Measurements from ENCODE around the gene TTC4. TPM values are rescaled to one million over a fixed set of nuclear protein-coding genes. Genes with fewer than 3 reads are reported as not detected.
"Not testable (repeated sequence)": the region's sequence is repeated elsewhere in the genome, so short reads cannot be mapped to it uniquely, and the experiment has no call there.

Gene TTC4
- polyA plus RNA-seq, 1 donor from 2014 or later = 22.5 TPM

GRCh38 chr1:54775828-54776721, 60.4 kb downstream of the TTC4 start:
- not testable (repeated sequence) for H3K79me2 ChIP-seq (replicated peaks; ENCODE audit: insufficient read depth, low read length); H2AFZ ChIP-seq (ENCODE audit: low read depth, low read length)

DNA sequence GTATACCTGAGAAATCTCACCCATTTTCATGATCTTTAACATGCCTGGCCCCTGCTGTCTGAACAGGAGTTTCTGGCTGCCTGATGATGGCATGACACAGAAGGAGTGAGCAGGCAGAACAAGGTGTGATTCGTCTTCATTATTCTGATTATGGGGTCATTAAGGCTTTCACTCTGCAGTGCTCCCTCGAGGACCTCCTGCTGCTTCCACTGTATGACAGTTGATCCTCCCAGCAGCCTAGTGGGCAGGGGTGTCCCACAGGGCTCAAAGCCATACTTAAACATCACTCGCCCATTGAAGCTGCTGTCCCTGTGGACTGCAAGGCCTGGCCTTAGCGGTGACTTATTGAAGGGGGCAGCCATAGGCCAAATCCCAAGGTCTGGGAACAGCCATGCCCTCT, 61.4 kb downstream of the TTC4 start:
- H3K4me3 ChIP-seq (ENCODE audit: low read length) = no peak overlapping the region
- peaks cover 15% of the 10 kb centered on the region for H3K27me3 ChIP-seq (ENCODE audit: insufficient read depth, low read depth, low read length)
- no peaks in the 10 kb centered on the region for H3F3A ChIP-seq (ENCODE audit: insufficient read depth, low read length, poor library complexity, severe bottlenecking)
- no peak overlapping the region for H3K27ac ChIP-seq (ENCODE audit: low read length)
- H4K20me1 ChIP-seq (ENCODE audit: insufficient read depth) = no peaks in the 10 kb centered on the region
- no peaks in the 10 kb centered on the region for H3K9me2 ChIP-seq (ENCODE audit: insufficient read depth, low read length)
- H3K79me2 ChIP-seq (replicated peaks; ENCODE audit: insufficient read depth, low read length) = no peaks in the 10 kb centered on the region
- TF ChIP-seq TAF1 (IDR thresholded peaks at IDR 0.05; ENCODE audit: low read depth) (no peak), CTCF (IDR thresholded peaks at IDR 0.05; ENCODE audit: poor library complexity, severe bottlenecking) (no peak), RAD21 (conservative IDR thresholded peaks at IDR 0.05) (no peak), EZH2 (IDR thresholded peaks at IDR 0.05; ENCODE audit: borderline replicate concordance, insufficient read depth, low read length, poor library complexity, severe bottlenecking) (no peak), SMC3 (conservative IDR thresholded peaks at IDR 0.05; ENCODE audit: poor library complexity) (no peak), EP300 (conservative IDR thresholded peaks at IDR 0.05; ENCODE audit: poor library complexity, severe bottlenecking) (no peak), POLR2AphosphoS5 (IDR thresholded peaks at IDR 0.05) (no peak)
- no peak overlapping the region for H3K4me2 ChIP-seq (ENCODE audit: low read length)
- H3K36me3 ChIP-seq (ENCODE audit: insufficient read depth, low read length) = no peaks in the 10 kb centered on the region
- H3K9ac ChIP-seq (ENCODE audit: low read length) = no peak overlapping the region
- H2AFZ ChIP-seq (ENCODE audit: low read depth, low read length) = no peak overlapping the region
- no peaks in the 10 kb centered on the region for H3K9me3 ChIP-seq (ENCODE audit: low read length)

More at GRCh38 chr1:54775828-54776721, 60.4 kb downstream of the TTC4 start:
- not testable (repeated sequence) for H3K4me2 ChIP-seq (ENCODE audit: low read length); H3K9me2 ChIP-seq (ENCODE audit: insufficient read depth, low read length); H3K9ac ChIP-seq (ENCODE audit: low read length); H4K20me1 ChIP-seq (ENCODE audit: insufficient read depth); H3K4me3 ChIP-seq (ENCODE audit: low read length); H3K9me3 ChIP-seq (ENCODE audit: low read length); H3F3A ChIP-seq (ENCODE audit: insufficient read depth, low read length, poor library complexity, severe bottlenecking); H3K27me3 ChIP-seq (ENCODE audit: insufficient read depth, low read depth, low read length); H3K27ac ChIP-seq (ENCODE audit: low read length); H3K36me3 ChIP-seq (ENCODE audit: insufficient read depth, low read length)

DNA sequence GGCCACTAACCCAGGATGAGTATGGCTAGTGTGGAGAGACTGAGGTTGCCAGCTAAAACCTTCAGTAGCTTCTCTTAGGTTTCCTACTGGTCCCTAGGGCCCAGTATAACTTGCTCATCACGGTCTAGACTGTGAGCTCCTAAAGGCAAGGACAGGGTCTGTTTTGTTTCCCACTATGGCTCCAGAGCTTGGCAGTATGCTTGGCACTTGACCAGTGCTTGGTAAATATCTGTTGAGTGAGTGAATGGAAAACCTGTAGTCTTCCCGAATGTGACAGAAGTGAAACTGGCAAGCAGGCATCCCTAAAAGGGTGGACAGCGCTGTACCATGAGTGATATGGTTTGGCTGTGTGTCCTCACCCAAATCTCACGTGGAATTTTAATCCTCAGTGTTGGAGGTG, 61.8 kb downstream of the TTC4 start:
- Histone ChIP-seq H3K9me3 (ENCODE audit: low read length) (no peaks in the 10 kb centered on the region), H3F3A (ENCODE audit: insufficient read depth, low read length, poor library complexity, severe bottlenecking) (no peaks in the 10 kb centered on the region), H3K4me2 (ENCODE audit: low read length) (no peak overlapping the region), H3K27me3 (ENCODE audit: insufficient read depth, low read depth, low read length) (peaks cover 19% of the 10 kb centered on the region), H2AFZ (ENCODE audit: low read depth, low read length) (no peak overlapping the region), H3K27ac (ENCODE audit: low read length) (no peak overlapping the region), H3K9me2 (ENCODE audit: insufficient read depth, low read length) (no peaks in the 10 kb centered on the region), H3K36me3 (ENCODE audit: insufficient read depth, low read length) (no peaks in the 10 kb centered on the region), H3K79me2 (replicated peaks; ENCODE audit: insufficient read depth, low read length) (no peaks in the 10 kb centered on the region), H3K9ac (ENCODE audit: low read length) (no peak overlapping the region), H4K20me1 (ENCODE audit: insufficient read depth) (no peaks in the 10 kb centered on the region), H3K4me3 (ENCODE audit: low read length) (no peak overlapping the region)
- TF ChIP-seq POLR2AphosphoS5 (IDR thresholded peaks at IDR 0.05) (no peak), MXI1 (conservative IDR thresholded peaks at IDR 0.05; ENCODE audit: poor library complexity, severe bottlenecking) (no peak), RAD21 (conservative IDR thresholded peaks at IDR 0.05) (no peak), EP300 (conservative IDR thresholded peaks at IDR 0.05; ENCODE audit: poor library complexity, severe bottlenecking) (no peak), SMC3 (conservative IDR thresholded peaks at IDR 0.05; ENCODE audit: poor library complexity) (no peak), TAF1 (IDR thresholded peaks at IDR 0.05; ENCODE audit: low read depth) (no peak), CTCF (IDR thresholded peaks at IDR 0.05; ENCODE audit: poor library complexity, severe bottlenecking) (no peak), EZH2 (IDR thresholded peaks at IDR 0.05; ENCODE audit: borderline replicate concordance, insufficient read depth, low read length, poor library complexity, severe bottlenecking) (no peak)
- TF ChIP-seq, protein P1, sequence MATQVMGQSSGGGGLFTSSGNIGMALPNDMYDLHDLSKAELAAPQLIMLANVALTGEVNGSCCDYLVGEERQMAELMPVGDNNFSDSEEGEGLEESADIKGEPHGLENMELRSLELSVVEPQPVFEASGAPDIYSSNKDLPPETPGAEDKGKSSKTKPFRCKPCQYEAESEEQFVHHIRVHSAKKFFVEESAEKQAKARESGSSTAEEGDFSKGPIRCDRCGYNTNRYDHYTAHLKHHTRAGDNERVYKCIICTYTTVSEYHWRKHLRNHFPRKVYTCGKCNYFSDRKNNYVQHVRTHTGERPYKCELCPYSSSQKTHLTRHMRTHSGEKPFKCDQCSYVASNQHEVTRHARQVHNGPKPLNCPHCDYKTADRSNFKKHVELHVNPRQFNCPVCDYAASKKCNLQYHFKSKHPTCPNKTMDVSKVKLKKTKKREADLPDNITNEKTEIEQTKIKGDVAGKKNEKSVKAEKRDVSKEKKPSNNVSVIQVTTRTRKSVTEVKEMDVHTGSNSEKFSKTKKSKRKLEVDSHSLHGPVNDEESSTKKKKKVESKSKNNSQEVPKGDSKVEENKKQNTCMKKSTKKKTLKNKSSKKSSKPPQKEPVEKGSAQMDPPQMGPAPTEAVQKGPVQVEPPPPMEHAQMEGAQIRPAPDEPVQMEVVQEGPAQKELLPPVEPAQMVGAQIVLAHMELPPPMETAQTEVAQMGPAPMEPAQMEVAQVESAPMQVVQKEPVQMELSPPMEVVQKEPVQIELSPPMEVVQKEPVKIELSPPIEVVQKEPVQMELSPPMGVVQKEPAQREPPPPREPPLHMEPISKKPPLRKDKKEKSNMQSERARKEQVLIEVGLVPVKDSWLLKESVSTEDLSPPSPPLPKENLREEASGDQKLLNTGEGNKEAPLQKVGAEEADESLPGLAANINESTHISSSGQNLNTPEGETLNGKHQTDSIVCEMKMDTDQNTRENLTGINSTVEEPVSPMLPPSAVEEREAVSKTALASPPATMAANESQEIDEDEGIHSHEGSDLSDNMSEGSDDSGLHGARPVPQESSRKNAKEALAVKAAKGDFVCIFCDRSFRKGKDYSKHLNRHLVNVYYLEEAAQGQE (IDR thresholded peaks at IDR 0.05; ENCODE audit: borderline replicate concordance) = no peak
